Gastrocnemius medialis (tissue), 4 donors: ENCODE measurements around the gene ALG8. TPM values are rescaled to one million over a fixed set of nuclear protein-coding genes. Genes with fewer than 3 reads are reported as not detected.
A peak's percentile ranks its signal among the peaks of the same experiment; 100 is the strongest.

Experiments
- ATAC-seq, 2 donors: fragments of 150-250 bp; one replicate each; pipeline ENCODE4 v1.9.1; 2016
- DNase-seq, 2 donors: peaks; one replicate each; pipeline ENCODE4 v3.0.0-alpha.2; 2019
- H3K27ac ChIP-seq, 4 donors: fragments of 200-600 bp; sonication (generic); 1 replicate in 1 of 4; 2 replicates in 3 of 4; pipeline ENCODE4 v1.5.1; 2016 to 2018; ENCODE audit warnings: mild to moderate bottlenecking in 2 of 4, moderate library complexity in 1 of 4
- H3K27me3 ChIP-seq, 3 donors: fragments of 200-600 bp; sonication (generic) in 2 of 3; 1 replicate in 1 of 3; 2 replicates in 2 of 3; pipeline versions ENCODE4 v1.5.1 to v1.6.0; 2016 to 2019; ENCODE audit warnings: mild to moderate bottlenecking in 1 of 3, moderate library complexity in 1 of 3
- H3K36me3 ChIP-seq, 2 donors: fragments of 200-600 bp; sonication (generic) in 1 of 2; one replicate each; pipeline ENCODE4 v1.5.1; 2017 to 2018
- H3K4me1 ChIP-seq, 2 donors: fragments of 200-600 bp; sonication (generic) in 1 of 2; one replicate each; pipeline ENCODE4 v1.5.1; 2016 to 2017; ENCODE audit warnings: mild to moderate bottlenecking in 2 of 2
- H3K4me3 ChIP-seq, 4 donors: fragments of 200-600 bp; sonication (generic) in 3 of 4; 1 replicate in 1 of 4; 2 replicates in 3 of 4; pipeline ENCODE4 v1.5.1; 2016 to 2019; ENCODE audit warnings: mild to moderate bottlenecking in 2 of 4
- H3K9me3 ChIP-seq, 3 donors: fragments of 200-600 bp; sonication (generic) in 2 of 3; 1 replicate in 1 of 3; 2 replicates in 2 of 3; pipeline ENCODE4 v1.5.1; 2016 to 2019
- CTCF ChIP-seq, 5 experiments: fragments of 450-650 bp in 3 of 5; fragments of 200-600 bp in 2 of 5; sonication (generic) in 2 of 5; IDR thresholded peaks in 4 of 5; conservative IDR thresholded peaks in 1 of 5; 1 replicate in 4 of 5; 2 replicates in 1 of 5; pipeline ENCODE4 v1.5.1; 2016 to 2019; ENCODE audit warnings: antibody characterized with exemption in 5 of 5, mild to moderate bottlenecking in 3 of 5, moderate library complexity in 3 of 5
- POLR2A ChIP-seq, 2 donors: fragments of 450-650 bp; IDR thresholded peaks; one replicate each; pipeline ENCODE4 v1.6.1; 2017; ENCODE audit warnings: antibody characterized with exemption in 2 of 2, mild to moderate bottlenecking in 2 of 2, moderate library complexity in 2 of 2
- in situ Hi-C, 4 donors: fragments of 200-750 bp; cut with MboI; loops; one replicate each; pipeline versions ENCODE4 v1.15.0 to v1.8.0; 2017; ENCODE audit warnings: low sequenced_read_pairs in 4 of 4
- intact Hi-C: fragments of 100-400 bp; cut with DNase I; formaldehyde crosslinking; loops from one replicate; pipeline ENCODE4 v1.15.1; 2023; ENCODE audit warnings: low total_unique reads
- total RNA-seq, 4 donors: library from RNA; depleted of rRNA; stranded (reverse); fragments of >200 nt; gene quantifications; one replicate each; pipeline versions ENCODE4 v1.1.0 to v1.2.3, GENCODE V29; 2016

ALG8 gene
- total RNA-seq, 4 donors from 2014 or later = 9.0 to 12.9 (median 10.9) TPM

- ATAC-seq (no peak), DNase-seq (no peak)
- no peak for TF ChIP-seq CTCF (IDR thresholded peaks at IDR 0.05 in 4 of 5, conservative IDR thresholded peaks at IDR 0.05 in 1 of 5)
- no peak for TF ChIP-seq POLR2A (IDR thresholded peaks at IDR 0.05)
- intact Hi-C loops (no loop called here), in situ Hi-C loops (loop anchor here in 3 of 4 donors (25.0 kb wide), 2 partner anchors 267 to 417 kb away; partner anchors contain the start of genes NARS2 (in 3 of the 3) and GAB2 (in 1 of the 3))
- no peak overlapping the region for H3K27ac ChIP-seq
- H3K4me3 ChIP-seq = no peak overlapping the region
- H3K36me3 ChIP-seq = no peaks in the 10 kb centered on the region
- no peaks in the 10 kb centered on the region for H3K27me3 ChIP-seq
- H3K4me1 ChIP-seq = peaks cover under 1 to 9% of the 10 kb centered on the region in 2 donors
- H3K9me3 ChIP-seq = no peaks in the 10 kb centered on the region
Measured at GRCh38 chr11:78145511-78146025, 6.1 kb upstream of the ALG8 start.

DNA sequence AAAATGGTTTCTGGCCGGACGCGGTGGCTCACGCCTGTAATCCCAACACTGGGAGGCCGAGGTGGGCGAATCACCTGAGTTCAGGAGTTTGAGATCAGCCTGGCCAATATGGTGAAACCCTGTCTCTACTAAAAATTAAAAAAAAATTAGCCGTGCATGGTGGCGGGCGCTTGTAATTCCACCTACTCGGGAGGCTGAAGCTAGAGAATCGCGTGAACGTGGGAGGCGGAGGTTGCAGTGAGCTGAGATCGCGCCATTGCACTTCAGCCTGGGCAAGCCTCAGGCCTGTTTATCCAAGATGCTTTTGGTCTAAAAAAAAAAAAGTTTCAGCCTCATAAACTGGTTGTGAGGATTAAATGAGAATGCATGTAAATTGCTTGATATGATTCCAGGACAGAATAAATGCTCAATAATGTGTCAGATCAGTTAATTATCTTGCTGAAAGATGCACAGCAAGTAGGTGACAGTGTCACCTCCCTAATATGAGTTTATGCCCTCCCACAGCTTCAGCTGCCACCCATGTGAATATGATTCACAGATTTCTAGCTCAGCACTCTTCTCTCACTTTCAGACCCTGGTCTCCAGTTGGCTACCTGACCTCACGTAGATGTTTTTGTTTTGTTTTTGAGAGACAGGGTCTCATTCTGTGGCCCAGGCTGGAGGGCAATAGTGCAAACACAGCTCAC, 1.1 kb upstream of the ALG8 start:
- no peaks in the 10 kb centered on the region for H3K27me3 ChIP-seq
- peak overlapping the region in 1 of 4 donors; percentile 87 for H3K27ac ChIP-seq
- no peaks in the 10 kb centered on the region for H3K9me3 ChIP-seq
- no peak for DNase-seq
- intact Hi-C loops = no loop called here
- peak overlapping the region; percentile 71 to 97 (median 90) for H3K4me3 ChIP-seq
- in situ Hi-C loops = loop anchor here in 3 of 4 donors (25.0 kb wide), 2 partner anchors 272 to 422 kb away; partner anchors contain the start of genes NARS2 (in 3 of the 3) and GAB2 (in 1 of the 3)
- TF ChIP-seq POLR2A (IDR thresholded peaks at IDR 0.05) (no peak), CTCF (IDR thresholded peaks at IDR 0.05 in 4 of 5, conservative IDR thresholded peaks at IDR 0.05 in 1 of 5) (no peak)
- no peaks in the 10 kb centered on the region for H3K36me3 ChIP-seq
- no peak for ATAC-seq
- H3K4me1 ChIP-seq = peaks cover 15 to 18% of the 10 kb centered on the region in 2 donors

- no peaks in the 10 kb centered on the region for H3K36me3 ChIP-seq
- peaks cover 15 to 18% of the 10 kb centered on the region in 2 donors for H3K4me1 ChIP-seq
- in situ Hi-C loops (loop anchor here in 3 of 4 donors (25.0 kb wide), 2 partner anchors 273 to 423 kb away; partner anchors contain the start of genes NARS2 (in 3 of the 3) and GAB2 (in 1 of the 3)), intact Hi-C loops (loop anchor here (1.0 to 5.0 kb wide), 6 partner anchors 49 to 423 kb away; partner anchors contain the start of genes AAMDC, GAB2, KCTD21 and NDUFC2)
- peak overlapping the region; percentile 71 to 97 (median 90) for H3K4me3 ChIP-seq
- H3K27ac ChIP-seq = peak overlapping the region; percentile 72 to 87 (median 80)
- ATAC-seq (no peak), DNase-seq (no peak)
- TF ChIP-seq CTCF (IDR thresholded peaks at IDR 0.05 in 4 of 5, conservative IDR thresholded peaks at IDR 0.05 in 1 of 5) = no peak
- no peak for TF ChIP-seq POLR2A (IDR thresholded peaks at IDR 0.05)
- no peaks in the 10 kb centered on the region for H3K27me3 ChIP-seq
- H3K9me3 ChIP-seq = no peaks in the 10 kb centered on the region
Measured at GRCh38 chr11:78138694-78139421, 568 bp downstream of the ALG8 start.

DNA sequence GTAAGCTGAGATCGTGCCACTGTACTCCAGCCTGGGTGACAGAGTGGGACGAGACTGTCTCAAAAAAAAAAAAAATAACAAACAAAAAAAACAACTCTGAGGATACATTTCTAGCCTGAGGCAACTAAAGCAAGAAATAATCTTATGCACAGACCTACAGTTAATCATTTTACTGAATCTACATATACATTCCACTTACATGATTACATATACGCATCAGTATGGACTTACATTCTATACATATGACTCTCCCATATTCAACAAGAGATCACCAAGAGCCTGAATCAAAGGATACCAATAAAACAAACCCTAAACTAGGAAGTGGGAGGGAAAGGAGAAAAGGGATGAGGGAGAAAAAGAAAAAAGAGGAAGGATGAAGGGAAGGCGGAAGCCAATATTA, 1.1 kb downstream of the ALG8 start:
- TF ChIP-seq CTCF (IDR thresholded peaks at IDR 0.05 in 4 of 5, conservative IDR thresholded peaks at IDR 0.05 in 1 of 5) = no peak
- no peak for TF ChIP-seq POLR2A (IDR thresholded peaks at IDR 0.05)
- Histone ChIP-seq H3K36me3 (peaks cover 0 to under 1% of the 10 kb centered on the region in 2 donors), H3K4me1 (peaks cover 15 to 18% of the 10 kb centered on the region in 2 donors), H3K4me3 (peak overlapping the region in 2 of 4 donors; percentile 92 to 97), H3K27ac (no peak overlapping the region), H3K27me3 (no peaks in the 10 kb centered on the region), H3K9me3 (no peaks in the 10 kb centered on the region)
- ATAC-seq (no peak), DNase-seq (no peak)
- intact Hi-C loops (loop anchor here (2.0 to 5.0 kb wide), 3 partner anchors 59 to 424 kb away; partner anchors contain the start of genes GAB2 and NDUFC2), in situ Hi-C loops (loop anchor here in 3 of 4 donors (25.0 kb wide), 2 partner anchors 274 to 424 kb away; partner anchors contain the start of genes NARS2 (in 3 of the 3) and GAB2 (in 1 of the 3))
